Upper lobe of left lung (tissue), 4 donors: ENCODE data around the gene LSM14B.

ENCODE experiments used
- EP300 ChIP-seq, 4 donors: sonication (generic); formaldehyde crosslinking; IDR thresholded peaks; one replicate each; pipeline ENCODE4 v1.5.1; 2017; ENCODE audit warnings: antibody characterized with exemption in 4 of 4, control low read depth in 2 of 4
- POLR2AphosphoS5 ChIP-seq, 2 donors: sonication (generic); formaldehyde crosslinking; IDR thresholded peaks; one replicate each; pipeline ENCODE4 v1.5.1; 2017; ENCODE audit warnings: antibody characterized with exemption in 2 of 2
- TF ChIP-seq, protein P1 (sequence below), 6 experiments: fragments of 450-650 bp in 4 of 6; fragments of 200-600 bp in 2 of 6; sonication (generic) in 2 of 6; IDR thresholded peaks; one replicate each; pipeline ENCODE4 v1.5.1; 2016 to 2019; ENCODE audit warnings: antibody characterized with exemption in 6 of 6

DNA sequence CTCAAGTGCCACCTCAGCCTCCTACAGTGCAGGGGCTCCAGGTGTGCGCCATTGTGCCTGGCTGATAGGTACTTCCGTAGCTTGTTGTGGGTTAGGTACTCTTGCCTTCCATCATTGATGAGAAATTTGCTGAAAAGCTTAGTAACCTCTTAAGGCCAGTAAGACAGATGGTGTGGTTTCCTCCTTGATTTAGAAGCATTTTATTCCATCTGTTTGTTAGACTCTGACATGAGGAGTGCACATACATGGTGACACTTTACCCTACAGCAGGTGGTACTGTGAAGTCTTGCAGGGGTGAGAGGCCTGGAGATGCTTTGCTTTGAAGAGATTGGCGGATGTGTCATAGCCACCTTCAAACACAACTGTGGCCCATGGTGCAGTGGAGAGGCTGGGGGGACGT lies 45.8 kb downstream of the LSM14B start:
- TF ChIP-seq, protein P1, sequence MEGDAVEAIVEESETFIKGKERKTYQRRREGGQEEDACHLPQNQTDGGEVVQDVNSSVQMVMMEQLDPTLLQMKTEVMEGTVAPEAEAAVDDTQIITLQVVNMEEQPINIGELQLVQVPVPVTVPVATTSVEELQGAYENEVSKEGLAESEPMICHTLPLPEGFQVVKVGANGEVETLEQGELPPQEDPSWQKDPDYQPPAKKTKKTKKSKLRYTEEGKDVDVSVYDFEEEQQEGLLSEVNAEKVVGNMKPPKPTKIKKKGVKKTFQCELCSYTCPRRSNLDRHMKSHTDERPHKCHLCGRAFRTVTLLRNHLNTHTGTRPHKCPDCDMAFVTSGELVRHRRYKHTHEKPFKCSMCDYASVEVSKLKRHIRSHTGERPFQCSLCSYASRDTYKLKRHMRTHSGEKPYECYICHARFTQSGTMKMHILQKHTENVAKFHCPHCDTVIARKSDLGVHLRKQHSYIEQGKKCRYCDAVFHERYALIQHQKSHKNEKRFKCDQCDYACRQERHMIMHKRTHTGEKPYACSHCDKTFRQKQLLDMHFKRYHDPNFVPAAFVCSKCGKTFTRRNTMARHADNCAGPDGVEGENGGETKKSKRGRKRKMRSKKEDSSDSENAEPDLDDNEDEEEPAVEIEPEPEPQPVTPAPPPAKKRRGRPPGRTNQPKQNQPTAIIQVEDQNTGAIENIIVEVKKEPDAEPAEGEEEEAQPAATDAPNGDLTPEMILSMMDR (IDR thresholded peaks at IDR 0.05), result no peak
- TF ChIP-seq POLR2AphosphoS5 (IDR thresholded peaks at IDR 0.05), result no peak
- no peak for TF ChIP-seq EP300 (IDR thresholded peaks at IDR 0.05)
